IMR-90 (cell line): Measurements from ENCODE around the gene PDE4B. TPM values are rescaled to one million over a fixed set of nuclear protein-coding genes. Genes with fewer than 3 reads are reported as not detected.

Source experiments
- ATAC-seq: fragments of 200-7000 bp; cut with Tn5 transposase; 2 replicates; pipeline ENCODE4 v1.9.1; 2020; ENCODE audit warnings: low read depth, mild to moderate bottlenecking, moderate library complexity
- BruUV-seq: library from RNA; stranded (reverse); fragments of 400-500 nt; replicated peaks from 2 replicates; lab custom pipeline; 2021; lab: Mats Ljungman, UMichigan
- CTCF ChIA-PET: fragments of 300-600 bp; formaldehyde crosslinking; extraction: SDS; loops from one replicate; lab custom pipeline; 2021; ENCODE audit warnings: antibody characterized with exemption; lab: Yijun Ruan, JAX
- POLR2A ChIA-PET: fragments of 300-600 bp; sonication (Branson Sonifier 250); formaldehyde crosslinking; loops from one replicate; lab custom pipeline; 2022; ENCODE audit warnings: antibody characterized with exemption; ENCODE audit not compliant: unreplicated experiment; lab: Charles Lee
- DNase-seq: peaks from one replicate; pipeline ENCODE4 v3.0.0; 2013
- H2AFZ ChIP-seq: replicated peaks from 2 replicates; pipeline ENCODE3; 2013; ENCODE audit warnings: low read length, mild to moderate bottlenecking; ENCODE audit not compliant: poor library complexity
- H2AK5ac ChIP-seq: 2 replicates; pipeline ENCODE4 v1.6.1; 2013; ENCODE audit warnings: low read depth, low read length, inconsistent platforms
- H2AK9ac ChIP-seq: replicated peaks from 2 replicates; pipeline ENCODE3; 2013; ENCODE audit warnings: mild to moderate bottlenecking, low read depth, low read length, moderate library complexity; ENCODE audit not compliant: poor library complexity
- H2BK120ac ChIP-seq: 2 replicates; pipeline ENCODE4 v1.6.1; 2013; ENCODE audit warnings: low read depth, low read length, inconsistent platforms
- H2BK15ac ChIP-seq: 3 replicates; pipeline ENCODE4 v1.6.1; 2013; ENCODE audit warnings: low read depth, low read length, inconsistent platforms
- H2BK20ac ChIP-seq: 2 replicates; pipeline ENCODE4 v1.6.1; 2013; ENCODE audit warnings: low read depth, mild to moderate bottlenecking, inconsistent platforms, low read length, moderate library complexity
- H2BK5ac ChIP-seq: 2 replicates; pipeline ENCODE4 v1.6.1; 2013; ENCODE audit warnings: mild to moderate bottlenecking, low read depth, low read length, inconsistent platforms; ENCODE audit not compliant: poor library complexity, severe bottlenecking
- H3K14ac ChIP-seq: replicated peaks from 2 replicates; pipeline ENCODE4 v1.6.1; 2013; ENCODE audit warnings: low read depth, low read length, inconsistent platforms
- H3K18ac ChIP-seq: 2 replicates; pipeline ENCODE4 v1.6.1; 2013; ENCODE audit warnings: low read depth, low read length, control low read depth
- H3K23ac ChIP-seq: 2 replicates; pipeline ENCODE4 v1.6.1; 2013; ENCODE audit warnings: low read depth, low read length, inconsistent platforms
- H3K27ac ChIP-seq: 2 replicates; pipeline ENCODE4 v1.5.1; 2013; ENCODE audit warnings: mild to moderate bottlenecking, control low read depth, low read length; ENCODE audit not compliant: insufficient read depth
- H3K27me3 ChIP-seq: 2 replicates; pipeline ENCODE4 v1.6.1; 2013; ENCODE audit warnings: low read length; ENCODE audit not compliant: control insufficient read depth, insufficient read depth
- H3K36me3 ChIP-seq: 2 replicates; pipeline ENCODE4 v1.6.1; 2013; ENCODE audit warnings: low read length, mixed read lengths; ENCODE audit not compliant: control insufficient read depth, insufficient read depth
- H3K4ac ChIP-seq: 2 replicates; pipeline ENCODE4 v1.6.1; 2013; ENCODE audit warnings: low read depth, low read length, inconsistent platforms
- H3K4me1 ChIP-seq: 2 replicates; pipeline ENCODE4 v1.6.1; 2013; ENCODE audit warnings: low read length, mixed read lengths; ENCODE audit not compliant: control insufficient read depth, insufficient read depth
- H3K4me2 ChIP-seq: 2 replicates; pipeline ENCODE4 v1.6.1; 2013; ENCODE audit warnings: low read depth, mild to moderate bottlenecking, control low read depth, low read length, moderate library complexity
- H3K4me3 ChIP-seq: 2 replicates; pipeline ENCODE4 v1.5.1; 2013; ENCODE audit warnings: low read depth, mild to moderate bottlenecking, control low read depth, low read length, moderate library complexity; ENCODE audit not compliant: insufficient read depth
- H3K56ac ChIP-seq: 2 replicates; pipeline ENCODE4 v1.6.1; 2013; ENCODE audit warnings: low read length, inconsistent platforms; ENCODE audit not compliant: insufficient read depth; ENCODE audit errors: extremely low read depth
- H3K79me1 ChIP-seq, 2 experiments: 2 replicates each; pipeline ENCODE4 v1.6.1; 2013; ENCODE audit warnings: low read length in 2 of 2, inconsistent platforms in 1 of 2, low read depth in 1 of 2
- H3K9ac ChIP-seq: 2 replicates; pipeline ENCODE4 v1.6.1; 2013; ENCODE audit warnings: low read depth, low read length, control low read depth
- H3K9me1 ChIP-seq: 2 replicates; pipeline ENCODE4 v1.6.1; 2013; ENCODE audit warnings: low read length, inconsistent platforms; ENCODE audit not compliant: insufficient read depth
- H3K9me3 ChIP-seq: 2 replicates; pipeline ENCODE4 v1.6.1; 2013; ENCODE audit warnings: low read length; ENCODE audit not compliant: control insufficient read depth, insufficient read depth
- H4K20me1 ChIP-seq: 2 replicates; pipeline ENCODE4 v1.6.1; 2013; ENCODE audit warnings: low read length, inconsistent platforms; ENCODE audit not compliant: insufficient read depth
- H4K5ac ChIP-seq: 2 replicates; pipeline ENCODE4 v1.6.1; 2013; ENCODE audit warnings: mild to moderate bottlenecking, low read depth, low read length, control low read depth
- H4K8ac ChIP-seq, 2 experiments: 2 replicates each; pipeline ENCODE4 v1.6.1; 2013; ENCODE audit warnings: low read depth in 2 of 2, low read length in 2 of 2, control low read depth in 1 of 2, inconsistent platforms in 1 of 2
- H4K91ac ChIP-seq: 2 replicates; pipeline ENCODE4 v1.6.1; 2013; ENCODE audit warnings: low read depth, low read length, inconsistent platforms; ENCODE audit not compliant: insufficient read depth
- BHLHE40 ChIP-seq: fragments of 150-350 bp; IDR thresholded peaks from 2 replicates; pipeline ENCODE4 v1.6.1; 2016; ENCODE audit warnings: mild to moderate bottlenecking, low read depth, low read length
- CEBPB ChIP-seq: IDR thresholded peaks from 2 replicates; pipeline ENCODE4 v1.6.1; 2012; ENCODE audit warnings: low read depth, low read length, improper control_type of control experiment
- CTCF ChIP-seq: conservative IDR thresholded peaks from 2 replicates; pipeline ENCODE4 v1.5.1; 2012; ENCODE audit warnings: mild to moderate bottlenecking, low read depth, low read length, improper control_type of control experiment
- ELK1 ChIP-seq: fragments of 150-350 bp; IDR thresholded peaks from 2 replicates; pipeline ENCODE4 v1.6.1; 2016; ENCODE audit warnings: low read depth, mild to moderate bottlenecking, low read length, moderate library complexity, borderline replicate concordance
- MAFK ChIP-seq: IDR thresholded peaks from 2 replicates; pipeline ENCODE4 v1.6.1; 2012; ENCODE audit warnings: low read depth, low read length, improper control_type of control experiment
- MXI1 ChIP-seq: IDR thresholded peaks from 2 replicates; pipeline ENCODE4 v1.6.1; 2012; ENCODE audit warnings: low read depth, mild to moderate bottlenecking, low read length, moderate library complexity, borderline replicate concordance
- NFE2L2 ChIP-seq: fragments of 150-350 bp; IDR thresholded peaks from 2 replicates; pipeline ENCODE4 v1.6.1; 2016; ENCODE audit warnings: low read depth, mild to moderate bottlenecking, low read length
- POLR2A ChIP-seq: IDR thresholded peaks from 2 replicates; pipeline ENCODE4 v1.6.1; 2012; ENCODE audit warnings: mild to moderate bottlenecking, low read depth, low read length
- RAD21 ChIP-seq: IDR thresholded peaks from 2 replicates; pipeline ENCODE4 v1.6.1; 2012; ENCODE audit warnings: low read length, improper control_type of control experiment
- RCOR1 ChIP-seq: IDR thresholded peaks from 2 replicates; pipeline ENCODE4 v1.6.1; 2012; ENCODE audit warnings: mild to moderate bottlenecking, low read length, improper control_type of control experiment; ENCODE audit not compliant: insufficient replicate concordance
- RFX5 ChIP-seq: IDR thresholded peaks from 2 replicates; pipeline ENCODE4 v1.8.0; 2012; ENCODE audit warnings: low read depth, mild to moderate bottlenecking, low read length, moderate library complexity
- SMC3 ChIP-seq: fragments of 150-350 bp; IDR thresholded peaks from 2 replicates; pipeline ENCODE4 v1.6.1; 2016; ENCODE audit warnings: low read depth, mild to moderate bottlenecking, antibody characterized with exemption, low read length, moderate library complexity
- USF2 ChIP-seq: fragments of 150-350 bp; IDR thresholded peaks from 2 replicates; pipeline ENCODE4 v1.6.1; 2017; ENCODE audit warnings: mild to moderate bottlenecking, antibody characterized with exemption, low read length, low read depth
- WGBS, 2 experiments: methylation state at CpG; one replicate each; pipeline versions ENCODE4 v1.1.5 to v1.1.7; 2013; ENCODE audit warnings: missing lambda C conversion rate in 2 of 2; ENCODE audit not compliant: insufficient read length in 1 of 2; ENCODE audit errors: extremely low coverage in 2 of 2; 5-methylcytosine and 5-hydroxymethylcytosine counted together
- dilution Hi-C: fragments of 300-500 bp; cut with HindIII; formaldehyde crosslinking; loops from one replicate; pipeline ENCODE4 v1.14.3; 2018; ENCODE audit warnings: low sequenced_read_pairs; ENCODE audit not compliant: unreplicated experiment
- in situ Hi-C: fragments of 300-500 bp; cut with MboI; formaldehyde crosslinking; loops from 3 replicates; pipeline ENCODE4 v1.14.3; 2019; ENCODE audit warnings: low sequenced_read_pairs, inconsistent platforms, mixed read lengths
- intact Hi-C: fragments of 100-400 bp; cut with micrococcal nuclease; formaldehyde crosslinking; loops from 2 replicates; pipeline ENCODE4 v1.10.0; 2022
- polyA plus RNA-seq, 3 experiments: library from polyadenylated mRNA; depleted of rRNA; stranded (reverse); fragments of >200 nt; gene quantifications; 2 replicates each; pipeline ENCODE4 v1.2.3, GENCODE V29; 2012; ENCODE audit warnings: low replicate concordance in 1 of 3
- total RNA-seq: library from RNA; depleted of rRNA; stranded (reverse); fragments of >200 nt; gene quantifications from 2 replicates; pipeline ENCODE4 v1.2.3, GENCODE V29; 2012

PDE4B gene
- total and polyA plus RNA-seq, 2 of the 4 experiments (the other 2 are of a cell fraction), result 5.8 to 21.3 TPM

GRCh38 chr1:66242646-66243547 is 450.2 kb downstream of the PDE4B start:
- H4K91ac ChIP-seq, result no peak overlapping the region
- dilution Hi-C loops, result no loop called here
- 0 out of 2 replicates have a peak overlapping the region, but pooled peaks have one; percentile 29 for H2BK120ac ChIP-seq
- H3K27ac ChIP-seq, result no peak overlapping the region
- CTCF ChIA-PET, result interaction anchor here (0.5 to 2.9 kb wide), 25 partner anchors 8 to 932 kb away, joined by 3 to 43 read pairs (median 3); no protein-coding TSS in a partner anchor
- H3K36me3 ChIP-seq, result no peaks in the 10 kb centered on the region
- peaks cover 5% of the 10 kb centered on the region; the same call in 1 of the 2 replicates for H3K9me1 ChIP-seq
- peak overlapping the region; percentile 7 for H2AK9ac ChIP-seq
- peak overlapping the region; percentile 29 for H3K4me2 ChIP-seq
- in situ Hi-C loops, result loop anchor here (5.0 to 25.0 kb wide), 2 partner anchors 291 to 506 kb away; no protein-coding TSS in a partner anchor
- H2BK20ac ChIP-seq, result peak overlapping the region; percentile 49; the same call in 1 of the 2 replicates
- no peak overlapping the region for H3K23ac ChIP-seq
- WGBS, 2 experiments, result 0% methylated on average over 1 of the region's 6 CpGs; no CpG with 5 or more reads in 1 of the 2 experiments
- no peak overlapping the region for H3K9ac ChIP-seq
- POLR2A ChIA-PET, result no interaction called here
- peak overlapping the region; percentile 46 for H2AFZ ChIP-seq
- ATAC-seq (peak; percentile 87), DNase-seq (peak; percentile 87)
- no peaks in the 10 kb centered on the region for H4K20me1 ChIP-seq
- H3K14ac ChIP-seq, result 0 out of 2 replicates have a peak overlapping the region, but pooled peaks have one; percentile 51
- H4K8ac ChIP-seq, result peak overlapping the region in 1 of 2 experiments; percentile 39; a peak in 1 of 4 replicates
- no peak overlapping the region for H2AK5ac ChIP-seq
- intact Hi-C loops, result loop anchor here (1.0 to 10.0 kb wide), 6 partner anchors 121 to 1178 kb away; partner anchors contain the start of gene PDE4B
- BruUV-seq, result no TSS peak
- no peaks in the 10 kb centered on the region for H3K9me3 ChIP-seq
- no peaks in the 10 kb centered on the region for H3K79me1 ChIP-seq
- no peaks in the 10 kb centered on the region for H3K27me3 ChIP-seq
- no peak overlapping the region for H2BK15ac ChIP-seq
- no peak overlapping the region for H3K4ac ChIP-seq
- H3K18ac ChIP-seq, result no peak overlapping the region
- no peak overlapping the region for H2BK5ac ChIP-seq
- H3K4me3 ChIP-seq, result no peak overlapping the region
- peaks cover 7% of the 10 kb centered on the region for H3K4me1 ChIP-seq
- H4K5ac ChIP-seq, result no peak overlapping the region
- no peak overlapping the region for H3K56ac ChIP-seq
- peak; percentile 95 for TF ChIP-seq RAD21
- TF ChIP-seq CEBPB, result no peak
- no peak for TF ChIP-seq RFX5
- no peak for TF ChIP-seq NFE2L2
- TF ChIP-seq BHLHE40, result peak; percentile 39; the same call in 1 of the 2 replicates
- peak; percentile 97 for TF ChIP-seq SMC3
- no peak for TF ChIP-seq MAFK
- TF ChIP-seq USF2, result 0 out of 2 replicates have a peak, but pooled peaks have one; percentile 4
- no peak for TF ChIP-seq RCOR1
- TF ChIP-seq MXI1, result no peak
- no peak for TF ChIP-seq ELK1
- TF ChIP-seq CTCF, result peak; percentile 100; the same call in 1 of the 2 replicates
- no peak for TF ChIP-seq POLR2A
